Esophagus muscularis mucosa (tissue), 3 donors: ENCODE results near the gene PIGR.

ENCODE experiments used
- POLR2AphosphoS5 ChIP-seq, 2 donors: sonication (generic); formaldehyde crosslinking; IDR thresholded peaks; one replicate each; pipeline ENCODE4 v1.6.1; 2017; ENCODE audit warnings: antibody characterized with exemption in 2 of 2
- TF ChIP-seq, protein P1 (sequence below), 3 experiments: fragments of 200-600 bp in 2 of 3; fragments of 450-650 bp in 1 of 3; sonication (generic) in 2 of 3; IDR thresholded peaks; one replicate each; pipeline ENCODE4 v1.5.1; 2017 to 2019; ENCODE audit warnings: antibody characterized with exemption in 3 of 3, mild to moderate bottlenecking in 2 of 3, moderate library complexity in 1 of 3

DNA sequence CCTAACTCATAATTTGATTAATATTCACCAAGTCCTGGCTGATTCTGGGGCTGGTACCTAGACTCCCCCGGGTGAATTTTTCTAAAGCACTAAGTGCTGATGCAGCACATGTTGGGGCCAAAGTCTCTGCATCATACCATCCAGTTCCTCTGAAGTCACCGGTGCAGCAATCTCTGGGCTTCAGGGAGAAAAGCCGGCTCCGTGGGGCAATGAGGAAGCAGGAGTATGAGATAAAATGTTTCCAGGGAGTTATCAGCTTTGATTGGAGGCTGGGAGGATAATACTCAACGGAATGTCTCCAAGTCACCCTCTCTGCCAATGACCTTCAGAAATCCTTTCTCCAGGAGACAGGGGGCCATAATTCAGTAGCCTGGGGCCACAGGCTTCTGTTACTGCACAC is 22.8 kb upstream of the PIGR start:
- TF ChIP-seq, protein P1, sequence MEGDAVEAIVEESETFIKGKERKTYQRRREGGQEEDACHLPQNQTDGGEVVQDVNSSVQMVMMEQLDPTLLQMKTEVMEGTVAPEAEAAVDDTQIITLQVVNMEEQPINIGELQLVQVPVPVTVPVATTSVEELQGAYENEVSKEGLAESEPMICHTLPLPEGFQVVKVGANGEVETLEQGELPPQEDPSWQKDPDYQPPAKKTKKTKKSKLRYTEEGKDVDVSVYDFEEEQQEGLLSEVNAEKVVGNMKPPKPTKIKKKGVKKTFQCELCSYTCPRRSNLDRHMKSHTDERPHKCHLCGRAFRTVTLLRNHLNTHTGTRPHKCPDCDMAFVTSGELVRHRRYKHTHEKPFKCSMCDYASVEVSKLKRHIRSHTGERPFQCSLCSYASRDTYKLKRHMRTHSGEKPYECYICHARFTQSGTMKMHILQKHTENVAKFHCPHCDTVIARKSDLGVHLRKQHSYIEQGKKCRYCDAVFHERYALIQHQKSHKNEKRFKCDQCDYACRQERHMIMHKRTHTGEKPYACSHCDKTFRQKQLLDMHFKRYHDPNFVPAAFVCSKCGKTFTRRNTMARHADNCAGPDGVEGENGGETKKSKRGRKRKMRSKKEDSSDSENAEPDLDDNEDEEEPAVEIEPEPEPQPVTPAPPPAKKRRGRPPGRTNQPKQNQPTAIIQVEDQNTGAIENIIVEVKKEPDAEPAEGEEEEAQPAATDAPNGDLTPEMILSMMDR (IDR thresholded peaks at IDR 0.05): no peak
- no peak for TF ChIP-seq POLR2AphosphoS5 (IDR thresholded peaks at IDR 0.05)
